Hematopoietic multipotent progenitor cell treated with erythropoietin and hydrocortisone succinate and interleukin-3 and kit ligand, for 8 days (in vitro differentiated cells): ENCODE data around the gene NKIRAS1.
"Not testable (repeated sequence)": the region's sequence is repeated elsewhere in the genome, so short reads cannot be mapped to it uniquely, and the experiment has no call there.

Experiments
- DNase-seq: peaks from one replicate; pipeline ENCODE4 v3.0.0-alpha.2; 2015

Gene NKIRAS1

GRCh38 chr3:23895181-23895580 is 21.6 kb downstream of the NKIRAS1 start:
- no peak for DNase-seq

GRCh38 chr3:23894254-23895061 is 22.3 kb downstream of the NKIRAS1 start:
- DNase-seq: no peak

DNA sequence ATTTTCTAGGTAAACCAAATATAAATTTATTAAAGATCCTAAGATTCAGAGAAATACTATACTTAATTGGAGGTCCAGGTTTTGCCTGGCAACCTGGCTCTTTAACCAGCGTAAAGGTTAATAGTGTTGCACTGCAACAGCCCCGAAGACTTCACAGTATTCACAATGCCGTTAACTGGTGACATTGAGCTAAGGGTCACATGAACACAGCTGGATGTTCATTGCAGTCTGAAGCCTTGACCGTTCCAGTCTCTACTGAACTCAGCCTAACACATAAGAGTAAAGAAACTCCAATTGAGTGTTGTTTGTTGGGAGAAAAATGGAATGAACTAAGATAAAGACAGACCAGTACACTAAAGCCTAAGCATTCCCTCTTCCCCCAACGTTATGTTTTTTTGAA is 26.8 kb downstream of the NKIRAS1 start:
- DNase-seq: no peak

- no peak for DNase-seq
Measured at GRCh38 chr3:23889386-23889785, 27.4 kb downstream of the NKIRAS1 start.

DNA sequence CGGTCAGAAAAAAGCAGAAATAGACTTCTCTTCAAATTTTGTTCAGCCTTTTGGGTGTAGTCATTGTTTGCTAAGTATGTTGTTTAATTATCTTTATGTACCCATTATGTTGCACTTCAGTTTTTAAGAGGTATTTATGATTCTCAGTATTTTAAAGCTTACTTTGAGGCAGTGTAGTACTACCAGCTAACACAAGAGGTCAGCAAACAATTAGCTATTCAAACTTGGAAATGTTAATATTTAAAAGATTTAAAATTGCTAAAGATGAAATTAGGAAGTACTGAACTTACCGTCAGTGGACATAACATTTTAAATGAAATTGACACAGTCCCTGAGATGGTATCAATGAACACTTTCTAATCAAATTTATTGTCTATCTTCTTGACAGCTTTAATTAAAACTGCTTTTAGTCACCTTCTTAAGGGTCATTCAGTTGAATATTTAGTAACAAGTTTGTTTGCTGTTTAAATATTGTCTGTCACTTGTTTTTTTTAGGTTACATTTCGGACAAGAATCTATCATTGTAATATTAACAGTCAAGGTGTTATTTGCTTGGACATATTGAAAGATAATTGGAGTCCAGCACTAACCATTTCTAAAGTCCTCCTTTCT is 28.1 kb downstream of the NKIRAS1 start:
- peak; percentile 50 for DNase-seq

DNA sequence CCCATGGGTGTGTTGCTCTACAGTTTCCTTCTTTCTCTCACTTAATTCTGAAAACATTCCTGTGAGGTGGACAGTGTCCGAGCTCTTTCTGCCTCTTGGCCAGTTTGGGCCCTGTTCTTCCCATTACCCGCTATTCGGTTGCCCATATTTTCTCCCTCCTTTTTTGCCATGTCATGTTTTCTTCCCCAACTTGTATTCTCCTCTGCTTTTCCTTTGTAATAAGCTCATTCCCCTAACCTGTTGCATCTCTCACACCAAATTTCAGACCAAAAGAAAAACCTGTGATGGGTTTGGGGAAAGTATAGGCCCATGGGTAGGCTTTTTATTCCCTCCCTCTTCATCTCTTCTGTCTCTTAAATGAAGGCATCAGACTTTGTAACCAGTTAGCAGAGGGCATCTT is 30.5 kb downstream of the NKIRAS1 start:
- no peak for DNase-seq

DNA sequence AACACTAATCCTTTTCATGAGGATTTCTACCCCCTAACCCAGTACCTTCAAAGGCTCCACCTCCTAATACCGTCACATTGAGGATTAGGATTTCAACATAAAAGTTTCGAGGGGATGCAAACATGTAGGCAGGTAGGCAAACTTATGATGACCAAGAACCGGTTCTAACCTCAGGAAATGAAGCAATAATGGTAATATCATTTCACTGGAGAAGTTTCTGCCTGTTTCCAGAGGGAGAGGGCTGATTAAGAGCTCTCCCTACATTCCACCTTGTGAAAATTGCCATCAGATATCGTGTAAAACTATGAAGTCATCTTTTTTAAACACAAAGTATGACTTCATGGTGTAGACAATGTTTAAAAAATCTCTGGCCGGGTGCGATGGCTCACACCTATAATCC is 31.6 kb downstream of the NKIRAS1 start:
- DNase-seq: no peak

- DNase-seq: peak; percentile 33
Measured at GRCh38 chr3:23884481-23884880, 32.3 kb downstream of the NKIRAS1 start.

- DNase-seq: no peak
Measured at GRCh38 chr3:23882487-23882918, 34.3 kb downstream of the NKIRAS1 start.

DNA sequence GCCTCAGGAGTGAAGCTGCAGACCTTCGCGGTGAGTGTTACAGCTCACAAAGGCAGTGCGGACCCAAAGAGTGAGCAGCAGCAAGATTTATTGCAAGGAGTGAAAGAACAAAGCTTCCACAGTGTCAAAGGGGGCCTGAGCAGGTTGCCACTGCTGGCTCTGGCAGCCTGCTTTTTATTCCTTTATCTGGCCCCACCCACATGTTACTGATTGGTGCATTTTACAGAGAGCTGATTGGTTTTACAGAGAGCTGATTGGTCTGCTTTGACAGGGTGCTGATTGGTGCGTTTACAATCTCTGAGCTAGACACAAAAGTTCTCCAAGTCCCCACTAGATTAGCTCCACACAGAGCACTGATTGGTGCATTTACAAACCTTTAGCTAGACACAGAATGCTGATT is 34.8 kb downstream of the NKIRAS1 start:
- DNase-seq: not testable (repeated sequence)

DNA sequence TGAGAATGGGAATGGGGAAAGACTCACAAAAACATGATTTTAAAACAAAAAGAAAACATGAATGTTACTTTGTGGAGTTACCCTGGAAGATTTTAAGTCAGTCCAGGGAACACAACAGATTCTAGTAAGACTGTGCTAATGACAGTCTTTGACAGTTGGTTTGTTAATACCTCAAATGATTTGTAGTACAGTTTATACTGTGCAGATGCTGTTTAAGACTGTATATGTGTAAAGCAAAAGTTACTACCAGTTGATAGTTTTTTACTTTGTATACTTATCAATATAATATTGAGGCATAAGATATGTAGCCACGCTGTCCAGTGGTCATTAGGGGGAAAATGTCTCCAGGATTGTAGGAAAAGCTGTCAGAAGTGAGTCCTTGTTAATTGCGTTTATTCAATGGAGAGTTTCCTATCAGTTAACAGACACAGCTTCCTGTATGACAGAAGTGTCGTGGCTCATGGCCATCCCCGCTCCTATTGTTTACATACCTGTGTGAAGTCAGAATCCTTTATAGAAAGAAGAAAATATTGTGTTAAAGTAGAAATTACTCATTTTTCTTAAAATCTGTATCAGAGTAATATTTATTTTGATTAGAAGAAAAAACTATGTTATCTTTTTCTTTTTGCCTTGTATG is 36.0 kb downstream of the NKIRAS1 start:
- DNase-seq: no peak

- no peak for DNase-seq
Measured at GRCh38 chr3:23879485-23879884, 37.3 kb downstream of the NKIRAS1 start.

DNA sequence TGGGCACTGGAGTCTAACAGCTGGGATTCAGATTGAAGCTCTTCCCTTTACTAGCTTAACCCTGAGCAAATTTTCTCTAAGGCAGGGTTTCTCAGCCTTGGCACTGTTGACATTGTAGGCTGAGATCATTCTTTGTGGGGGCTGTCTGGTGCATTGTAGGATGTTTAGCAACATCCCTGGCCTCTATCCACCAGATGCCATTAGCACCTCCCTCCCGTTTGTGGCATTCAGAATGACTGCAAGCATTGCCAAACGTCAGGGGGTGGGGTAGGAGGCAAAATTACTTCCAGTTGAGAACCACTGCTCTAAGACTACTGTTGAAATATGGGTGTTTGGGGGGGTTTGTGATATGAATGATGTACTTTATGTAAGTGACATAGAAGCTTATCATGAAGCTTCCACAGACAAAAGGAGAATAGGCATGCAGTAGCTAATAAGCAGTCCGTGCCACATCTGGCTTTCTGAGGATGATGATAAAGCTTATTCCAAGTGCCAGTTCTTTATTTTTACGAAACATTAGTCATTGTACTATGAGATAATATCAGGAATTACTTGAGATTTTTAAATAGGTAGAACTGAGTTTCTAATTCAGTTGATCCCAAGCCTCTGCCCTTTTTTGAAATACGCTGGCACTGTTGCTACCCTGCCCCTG is 39.3 kb downstream of the NKIRAS1 start:
- peak; percentile 61 for DNase-seq

DNA sequence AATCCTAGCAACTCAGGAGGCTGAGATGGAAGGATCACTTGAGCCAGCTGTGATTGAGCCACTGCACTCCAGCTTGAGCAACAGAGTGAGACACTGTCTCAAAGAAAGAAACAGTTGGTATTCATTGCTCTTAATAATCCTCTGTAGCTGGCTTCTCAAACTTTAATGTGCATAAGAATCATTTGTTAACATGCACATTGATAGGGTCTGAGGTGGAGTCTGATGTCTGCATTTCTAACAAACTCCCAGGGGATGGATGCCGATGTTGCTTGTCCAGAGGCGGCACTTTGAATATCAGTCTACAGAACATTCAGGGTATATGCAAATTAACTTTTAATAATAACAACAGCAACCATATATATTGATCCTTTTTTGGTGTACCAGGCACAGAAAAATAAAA is 39.9 kb downstream of the NKIRAS1 start:
- DNase-seq: no peak

GRCh38 chr3:23875113-23875725 is 41.6 kb downstream of the NKIRAS1 start:
- DNase-seq: no peak

- no peak for DNase-seq
Measured at GRCh38 chr3:23874359-23875112, 42.3 kb downstream of the NKIRAS1 start.

- no peak for DNase-seq
Measured at GRCh38 chr3:23873941-23874340, 42.8 kb downstream of the NKIRAS1 start.

DNA sequence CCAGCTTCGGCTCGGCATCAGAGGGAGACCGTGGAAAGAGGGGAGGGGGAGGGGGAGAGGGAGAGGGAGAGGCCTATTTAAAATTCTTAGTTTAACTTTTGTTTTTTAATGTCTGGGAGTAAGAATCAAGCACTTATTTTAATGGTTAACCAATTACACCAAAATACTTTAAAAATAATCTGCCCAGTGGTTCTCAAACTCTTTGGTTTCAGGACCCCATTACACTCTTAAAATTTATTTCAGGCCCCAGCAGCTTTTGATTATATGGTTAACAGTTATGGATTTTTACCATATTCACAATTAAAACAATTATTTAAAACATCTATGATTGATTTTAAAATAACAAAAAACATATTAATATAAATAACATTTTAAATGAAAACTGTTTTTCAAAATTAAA is 44.5 kb downstream of the NKIRAS1 start:
- no peak for DNase-seq

DNA sequence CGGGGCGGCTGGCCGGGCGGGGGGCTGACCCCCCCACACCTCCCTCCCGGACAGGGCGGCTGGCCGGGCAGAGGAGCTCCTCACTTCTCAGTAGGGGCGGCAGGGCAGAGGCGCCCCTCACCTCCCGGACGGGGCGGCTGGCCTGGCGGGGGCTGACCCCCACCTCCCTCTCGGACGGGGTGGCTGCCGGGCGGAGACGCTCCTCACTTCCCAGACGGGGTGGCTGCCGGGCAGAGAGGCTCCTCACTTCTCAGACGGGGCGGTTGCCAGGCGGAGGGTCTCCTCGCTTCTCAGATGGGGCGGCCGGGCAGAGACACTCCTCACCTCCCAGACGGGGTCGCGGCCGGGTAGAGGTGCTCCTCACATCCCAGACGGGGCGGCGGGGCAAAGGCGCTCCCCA is 45.4 kb downstream of the NKIRAS1 start:
- DNase-seq: not testable (repeated sequence)

GRCh38 chr3:23870663-23871043 is 46.1 kb downstream of the NKIRAS1 start:
- DNase-seq: not testable (repeated sequence)

GRCh38 chr3:23869977-23870662 is 46.7 kb downstream of the NKIRAS1 start:
- no peak for DNase-seq

- no peak for DNase-seq
Measured at GRCh38 chr3:23867838-23868237, 49.0 kb downstream of the NKIRAS1 start.
